ENCODE results near the gene TMEM121B.

DNA sequence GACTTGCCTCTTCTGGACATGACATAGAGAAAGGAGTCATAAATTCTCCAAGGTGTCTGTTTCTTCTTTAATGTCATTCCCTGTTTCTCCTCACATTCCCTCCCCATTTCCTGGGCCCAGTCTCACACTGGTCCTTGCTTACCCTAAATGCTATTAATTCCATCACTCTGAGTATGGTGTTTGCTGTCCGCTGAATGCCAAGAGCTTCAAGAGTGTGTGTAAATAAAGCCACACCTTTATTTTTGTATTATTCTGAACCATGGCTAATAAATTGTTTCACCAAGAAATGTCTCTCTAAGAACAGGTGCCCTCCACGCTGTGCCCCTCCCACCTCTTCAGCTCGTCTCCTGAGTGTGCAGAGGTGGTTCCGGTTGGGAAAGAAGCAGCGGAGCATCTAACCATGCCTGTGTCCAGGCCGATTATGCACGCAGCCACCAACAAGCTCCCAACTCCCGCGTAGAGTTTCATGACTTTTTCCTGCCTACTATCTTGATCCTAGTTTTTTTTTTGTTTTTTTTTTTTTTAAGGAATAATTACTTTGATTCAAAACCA lies 8.6 kb downstream of the TMEM121B start:
- TF ChIP-seq, protein P1, sequence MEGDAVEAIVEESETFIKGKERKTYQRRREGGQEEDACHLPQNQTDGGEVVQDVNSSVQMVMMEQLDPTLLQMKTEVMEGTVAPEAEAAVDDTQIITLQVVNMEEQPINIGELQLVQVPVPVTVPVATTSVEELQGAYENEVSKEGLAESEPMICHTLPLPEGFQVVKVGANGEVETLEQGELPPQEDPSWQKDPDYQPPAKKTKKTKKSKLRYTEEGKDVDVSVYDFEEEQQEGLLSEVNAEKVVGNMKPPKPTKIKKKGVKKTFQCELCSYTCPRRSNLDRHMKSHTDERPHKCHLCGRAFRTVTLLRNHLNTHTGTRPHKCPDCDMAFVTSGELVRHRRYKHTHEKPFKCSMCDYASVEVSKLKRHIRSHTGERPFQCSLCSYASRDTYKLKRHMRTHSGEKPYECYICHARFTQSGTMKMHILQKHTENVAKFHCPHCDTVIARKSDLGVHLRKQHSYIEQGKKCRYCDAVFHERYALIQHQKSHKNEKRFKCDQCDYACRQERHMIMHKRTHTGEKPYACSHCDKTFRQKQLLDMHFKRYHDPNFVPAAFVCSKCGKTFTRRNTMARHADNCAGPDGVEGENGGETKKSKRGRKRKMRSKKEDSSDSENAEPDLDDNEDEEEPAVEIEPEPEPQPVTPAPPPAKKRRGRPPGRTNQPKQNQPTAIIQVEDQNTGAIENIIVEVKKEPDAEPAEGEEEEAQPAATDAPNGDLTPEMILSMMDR (IDR thresholded peaks at IDR 0.05): no peak
- TF ChIP-seq POLR2A (IDR thresholded peaks at IDR 0.05): no peak

Measured in body of pancreas (tissue), 4 donors.